Neural cell (in vitro differentiated cells): ENCODE data around the gene LIF.
"Not testable (repeated sequence)": the region's sequence is repeated elsewhere in the genome, so short reads cannot be mapped to it uniquely, and the experiment has no call there.

Experiments used
- EP300 ChIP-seq: fragments of 450-650 bp; conservative IDR thresholded peaks from 2 replicates; pipeline ENCODE4 v1.6.1; 2014; ENCODE audit warnings: antibody characterized with exemption, mild to moderate bottlenecking, moderate library complexity; ENCODE audit not compliant: poor library complexity, severe bottlenecking
- EZH2 ChIP-seq: fragments of 200-600, 300-800 bp; shearing (Covaris generic), sonication (generic); IDR thresholded peaks from 2 replicates; pipeline ENCODE4 v1.6.1; 2014; ENCODE audit warnings: antibody characterized with exemption, low read length, borderline replicate concordance, mild to moderate bottlenecking; ENCODE audit not compliant: insufficient read depth, poor library complexity, severe bottlenecking
- RAD21 ChIP-seq: fragments of 450-650 bp; conservative IDR thresholded peaks from 2 replicates; pipeline ENCODE4 v1.6.1; 2014; ENCODE audit warnings: antibody characterized with exemption, mild to moderate bottlenecking, moderate library complexity
- SMC3 ChIP-seq: fragments of 450-650 bp; conservative IDR thresholded peaks from 2 replicates; pipeline ENCODE4 v1.6.1; 2014; ENCODE audit warnings: antibody characterized with exemption, mild to moderate bottlenecking, moderate library complexity; ENCODE audit not compliant: poor library complexity
- TAF1 ChIP-seq: IDR thresholded peaks from 2 replicates; pipeline ENCODE4 v1.6.1; 2012; ENCODE audit warnings: low read depth
- TF ChIP-seq, protein P1 (sequence below): fragments of 450-650 bp; IDR thresholded peaks from 2 replicates; pipeline ENCODE4 v1.5.1; 2014; ENCODE audit warnings: antibody characterized with exemption, mild to moderate bottlenecking, moderate library complexity; ENCODE audit not compliant: poor library complexity, severe bottlenecking
- TF ChIP-seq, protein P2 (sequence below): IDR thresholded peaks from 2 replicates; pipeline ENCODE4 v1.6.1; 2012; ENCODE audit warnings: borderline replicate concordance

DNA sequence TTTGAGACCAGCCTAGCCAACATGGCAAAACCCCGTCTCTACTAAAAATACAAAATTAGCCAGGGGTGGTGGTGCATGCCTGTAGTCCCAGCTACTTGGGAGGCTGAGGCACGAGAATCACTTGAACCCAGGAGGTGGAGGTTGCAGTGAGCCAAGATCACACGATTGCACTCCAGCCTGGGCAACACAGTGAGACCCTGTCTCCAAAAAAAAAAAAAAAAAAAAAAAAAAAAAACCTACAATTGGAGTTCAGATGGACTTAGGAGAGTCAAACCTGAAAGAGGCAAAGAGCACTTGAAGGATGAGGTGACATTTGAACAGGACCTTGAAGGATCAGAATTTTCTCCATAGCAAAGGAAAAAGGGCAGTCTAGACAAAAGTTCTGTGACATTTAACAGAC, 12.2 kb downstream of the LIF start:
- TF ChIP-seq, protein P1, sequence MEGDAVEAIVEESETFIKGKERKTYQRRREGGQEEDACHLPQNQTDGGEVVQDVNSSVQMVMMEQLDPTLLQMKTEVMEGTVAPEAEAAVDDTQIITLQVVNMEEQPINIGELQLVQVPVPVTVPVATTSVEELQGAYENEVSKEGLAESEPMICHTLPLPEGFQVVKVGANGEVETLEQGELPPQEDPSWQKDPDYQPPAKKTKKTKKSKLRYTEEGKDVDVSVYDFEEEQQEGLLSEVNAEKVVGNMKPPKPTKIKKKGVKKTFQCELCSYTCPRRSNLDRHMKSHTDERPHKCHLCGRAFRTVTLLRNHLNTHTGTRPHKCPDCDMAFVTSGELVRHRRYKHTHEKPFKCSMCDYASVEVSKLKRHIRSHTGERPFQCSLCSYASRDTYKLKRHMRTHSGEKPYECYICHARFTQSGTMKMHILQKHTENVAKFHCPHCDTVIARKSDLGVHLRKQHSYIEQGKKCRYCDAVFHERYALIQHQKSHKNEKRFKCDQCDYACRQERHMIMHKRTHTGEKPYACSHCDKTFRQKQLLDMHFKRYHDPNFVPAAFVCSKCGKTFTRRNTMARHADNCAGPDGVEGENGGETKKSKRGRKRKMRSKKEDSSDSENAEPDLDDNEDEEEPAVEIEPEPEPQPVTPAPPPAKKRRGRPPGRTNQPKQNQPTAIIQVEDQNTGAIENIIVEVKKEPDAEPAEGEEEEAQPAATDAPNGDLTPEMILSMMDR = not testable (repeated sequence)
- TF ChIP-seq EP300, EZH2, TAF1, RAD21, SMC3: not testable (repeated sequence)
- TF ChIP-seq, protein P2, sequence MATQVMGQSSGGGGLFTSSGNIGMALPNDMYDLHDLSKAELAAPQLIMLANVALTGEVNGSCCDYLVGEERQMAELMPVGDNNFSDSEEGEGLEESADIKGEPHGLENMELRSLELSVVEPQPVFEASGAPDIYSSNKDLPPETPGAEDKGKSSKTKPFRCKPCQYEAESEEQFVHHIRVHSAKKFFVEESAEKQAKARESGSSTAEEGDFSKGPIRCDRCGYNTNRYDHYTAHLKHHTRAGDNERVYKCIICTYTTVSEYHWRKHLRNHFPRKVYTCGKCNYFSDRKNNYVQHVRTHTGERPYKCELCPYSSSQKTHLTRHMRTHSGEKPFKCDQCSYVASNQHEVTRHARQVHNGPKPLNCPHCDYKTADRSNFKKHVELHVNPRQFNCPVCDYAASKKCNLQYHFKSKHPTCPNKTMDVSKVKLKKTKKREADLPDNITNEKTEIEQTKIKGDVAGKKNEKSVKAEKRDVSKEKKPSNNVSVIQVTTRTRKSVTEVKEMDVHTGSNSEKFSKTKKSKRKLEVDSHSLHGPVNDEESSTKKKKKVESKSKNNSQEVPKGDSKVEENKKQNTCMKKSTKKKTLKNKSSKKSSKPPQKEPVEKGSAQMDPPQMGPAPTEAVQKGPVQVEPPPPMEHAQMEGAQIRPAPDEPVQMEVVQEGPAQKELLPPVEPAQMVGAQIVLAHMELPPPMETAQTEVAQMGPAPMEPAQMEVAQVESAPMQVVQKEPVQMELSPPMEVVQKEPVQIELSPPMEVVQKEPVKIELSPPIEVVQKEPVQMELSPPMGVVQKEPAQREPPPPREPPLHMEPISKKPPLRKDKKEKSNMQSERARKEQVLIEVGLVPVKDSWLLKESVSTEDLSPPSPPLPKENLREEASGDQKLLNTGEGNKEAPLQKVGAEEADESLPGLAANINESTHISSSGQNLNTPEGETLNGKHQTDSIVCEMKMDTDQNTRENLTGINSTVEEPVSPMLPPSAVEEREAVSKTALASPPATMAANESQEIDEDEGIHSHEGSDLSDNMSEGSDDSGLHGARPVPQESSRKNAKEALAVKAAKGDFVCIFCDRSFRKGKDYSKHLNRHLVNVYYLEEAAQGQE = not testable (repeated sequence)
